T-helper 1 cell treated with Interleukin-12 subunit alpha and Interleukin-12 subunit beta and Interleukin-4 antibody, amounts not matched to agents 30 μg/mL and 1 μg/mL, for 36 hours (primary cell): ENCODE data around the gene D2HGDH.
A peak's percentile ranks its signal among the peaks of the same experiment; 100 is the strongest.
"Not testable (repeated sequence)": the region's sequence is repeated elsewhere in the genome, so short reads cannot be mapped to it uniquely, and the experiment has no call there.

Source experiments
- H3K27ac Mint-ChIP-seq: one replicate; pipeline ENCODE4 v1.8.0; 2021; ENCODE audit warnings: mild to moderate bottlenecking, mixed read lengths
- H3K27me3 Mint-ChIP-seq: one replicate; pipeline ENCODE4 v1.8.0; 2021; ENCODE audit warnings: low read depth, mixed read lengths
- H3K36me3 Mint-ChIP-seq: one replicate; pipeline ENCODE4 v1.8.0; 2021; ENCODE audit warnings: low read depth, mixed read lengths
- H3K4me1 Mint-ChIP-seq: one replicate; pipeline ENCODE4 v1.8.0; 2021; ENCODE audit warnings: low read depth, mixed read lengths
- H3K4me3 Mint-ChIP-seq: one replicate; pipeline ENCODE4 v1.8.0; 2021; ENCODE audit warnings: mild to moderate bottlenecking, moderate library complexity, mixed read lengths
- H3K9me3 Mint-ChIP-seq: one replicate; pipeline ENCODE4 v1.8.0; 2021; ENCODE audit warnings: mixed read lengths

Gene D2HGDH

GRCh38 chr2:241750076-241750840 lies 15.8 kb downstream of the D2HGDH start:
- no peaks in the 10 kb centered on the region for H3K27me3 Mint-ChIP-seq
- H3K27ac Mint-ChIP-seq: no peak overlapping the region
- H3K4me1 Mint-ChIP-seq: no peaks in the 10 kb centered on the region
- no peaks in the 10 kb centered on the region for H3K9me3 Mint-ChIP-seq
- H3K4me3 Mint-ChIP-seq: no peak overlapping the region
- H3K36me3 Mint-ChIP-seq: peaks cover 12% of the 10 kb centered on the region

DNA sequence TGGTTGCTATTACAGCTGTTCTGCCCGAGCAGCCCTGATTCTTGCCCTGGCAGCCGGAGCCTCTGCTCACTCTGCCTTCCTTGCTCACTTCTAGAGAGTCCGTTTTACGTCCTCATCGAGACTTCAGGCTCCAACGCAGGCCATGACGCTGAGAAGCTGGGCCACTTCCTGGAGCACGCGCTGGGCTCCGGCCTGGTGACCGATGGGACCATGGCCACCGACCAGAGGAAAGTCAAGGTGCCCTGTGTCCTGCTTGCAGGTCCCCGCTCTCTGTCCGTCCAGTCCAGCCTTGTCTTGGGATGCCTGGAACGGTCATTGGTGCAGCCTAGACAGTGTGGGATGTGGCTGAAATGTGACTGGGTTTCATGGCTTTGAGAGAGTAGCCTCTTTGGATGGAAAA lies 16.7 kb downstream of the D2HGDH start:
- H3K4me3 Mint-ChIP-seq: no peak overlapping the region
- H3K27ac Mint-ChIP-seq: no peak overlapping the region
- no peaks in the 10 kb centered on the region for H3K27me3 Mint-ChIP-seq
- no peaks in the 10 kb centered on the region for H3K4me1 Mint-ChIP-seq
- no peaks in the 10 kb centered on the region for H3K9me3 Mint-ChIP-seq
- peaks cover 3% of the 10 kb centered on the region for H3K36me3 Mint-ChIP-seq

DNA sequence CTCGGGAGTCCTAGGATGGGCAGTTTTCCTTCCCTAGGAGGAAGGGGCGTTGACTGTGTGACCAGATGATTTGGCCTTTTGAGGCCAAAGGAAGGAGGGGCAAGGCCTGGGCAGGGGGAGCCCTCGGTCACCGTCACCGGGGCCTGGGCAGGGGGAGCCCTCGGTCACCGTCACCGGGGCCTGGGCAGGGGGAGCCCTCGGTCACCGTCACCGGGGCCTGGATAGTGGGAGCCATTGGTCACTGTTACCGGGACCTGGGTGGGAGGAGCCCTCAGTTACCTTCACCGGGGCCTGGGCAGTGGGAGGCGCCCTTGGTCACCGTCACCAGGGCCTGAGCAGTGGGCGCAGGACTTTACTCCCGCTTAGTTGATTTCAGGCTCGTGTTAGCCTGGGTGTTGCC lies 17.3 kb downstream of the D2HGDH start:
- Mint-ChIP-seq H3K9me3 (no peaks in the 10 kb centered on the region), H3K4me1 (no peaks in the 10 kb centered on the region), H3K27me3 (no peaks in the 10 kb centered on the region), H3K27ac (no peak overlapping the region), H3K36me3 (peaks cover 3% of the 10 kb centered on the region), H3K4me3 (no peak overlapping the region)

DNA sequence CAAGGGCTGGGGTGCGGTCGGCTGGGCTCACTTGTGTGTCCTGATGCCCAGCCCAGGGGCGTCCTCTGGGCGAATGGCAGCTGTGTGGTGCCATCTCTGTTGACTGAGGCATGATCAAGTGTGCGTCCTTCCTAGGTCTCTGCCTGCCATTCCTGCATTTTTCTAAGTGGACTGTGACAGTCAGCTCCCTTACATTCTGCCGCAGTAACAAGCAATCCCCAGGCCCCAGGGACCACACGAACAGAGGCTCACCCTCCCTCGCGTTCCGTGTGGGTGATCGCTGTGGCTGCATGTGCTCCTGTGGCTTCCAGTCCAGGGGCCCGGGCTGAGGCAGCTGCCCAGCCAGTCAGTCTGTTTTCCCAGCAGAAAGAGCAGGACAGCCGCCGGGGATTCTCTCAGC lies 17.8 kb downstream of the D2HGDH start:
- no peaks in the 10 kb centered on the region for H3K4me1 Mint-ChIP-seq
- H3K36me3 Mint-ChIP-seq: no peaks in the 10 kb centered on the region
- no peaks in the 10 kb centered on the region for H3K27me3 Mint-ChIP-seq
- no peak overlapping the region for H3K27ac Mint-ChIP-seq
- H3K9me3 Mint-ChIP-seq: no peaks in the 10 kb centered on the region
- H3K4me3 Mint-ChIP-seq: no peak overlapping the region

- Mint-ChIP-seq H3K27me3 (no peaks in the 10 kb centered on the region), H3K4me3 (no peak overlapping the region), H3K4me1 (no peaks in the 10 kb centered on the region), H3K36me3 (no peaks in the 10 kb centered on the region), H3K9me3 (no peaks in the 10 kb centered on the region), H3K27ac (no peak overlapping the region)
These were observed 18.4 kb downstream of the D2HGDH start for GRCh38 chr2:241752689-241753276.

DNA sequence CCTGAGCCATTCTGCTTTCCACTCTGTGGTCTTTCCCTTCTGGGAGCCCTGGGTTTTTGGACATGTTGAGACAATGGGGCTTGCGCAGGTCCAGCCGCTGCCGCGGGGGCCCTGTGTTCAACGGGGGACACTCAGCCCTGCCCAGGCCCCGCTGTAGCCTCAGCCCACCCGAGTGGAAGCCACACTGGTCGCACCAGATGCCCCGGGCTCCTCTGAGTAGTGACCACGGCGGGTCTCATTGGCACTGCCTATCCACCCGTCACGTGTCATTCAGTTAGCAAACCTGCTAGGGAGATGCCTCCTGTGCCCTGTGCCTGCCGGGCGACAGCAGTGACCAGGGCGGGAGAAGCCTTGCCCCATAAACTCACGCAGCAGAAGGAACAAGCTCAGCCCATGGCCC lies 19.1 kb downstream of the D2HGDH start:
- Mint-ChIP-seq H3K27ac (no peak overlapping the region), H3K27me3 (no peaks in the 10 kb centered on the region)

DNA sequence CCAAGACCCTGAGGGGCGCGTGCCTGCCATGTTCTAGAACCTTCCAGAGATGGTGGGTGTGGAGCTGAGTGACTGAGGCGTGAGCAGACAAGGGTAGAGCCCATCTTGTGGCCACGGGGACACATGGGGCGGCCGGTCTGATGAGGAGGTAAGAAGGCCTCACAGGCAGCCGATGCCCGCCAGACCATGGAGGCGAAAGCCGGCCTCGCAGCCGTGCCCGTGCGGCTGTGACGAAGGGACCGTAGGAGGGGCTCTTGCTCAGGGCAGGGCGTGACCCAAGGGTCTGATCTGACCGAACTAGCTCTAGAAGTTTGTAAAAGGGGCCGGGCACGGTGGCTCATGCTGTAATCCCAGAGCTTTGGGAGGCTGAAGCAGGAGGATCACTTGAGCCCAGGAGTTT lies 19.6 kb downstream of the D2HGDH start:
- Mint-ChIP-seq H3K27ac (peak overlapping the region; percentile 62), H3K9me3 (no peaks in the 10 kb centered on the region), H3K36me3 (no peaks in the 10 kb centered on the region), H3K4me1 (no peaks in the 10 kb centered on the region), H3K27me3 (no peaks in the 10 kb centered on the region), H3K4me3 (no peak overlapping the region)

More for the DNA sequence above, 19.1 kb downstream of the D2HGDH start:
- Mint-ChIP-seq H3K4me1 (no peaks in the 10 kb centered on the region), H3K9me3 (no peaks in the 10 kb centered on the region), H3K36me3 (no peaks in the 10 kb centered on the region), H3K4me3 (no peak overlapping the region)

GRCh38 chr2:241755166-241755565 lies 20.7 kb downstream of the D2HGDH start:
- peaks cover 6% of the 10 kb centered on the region for H3K36me3 Mint-ChIP-seq
- no peak overlapping the region for H3K27ac Mint-ChIP-seq
- no peaks in the 10 kb centered on the region for H3K9me3 Mint-ChIP-seq
- H3K27me3 Mint-ChIP-seq: no peaks in the 10 kb centered on the region
- H3K4me3 Mint-ChIP-seq: no peak overlapping the region
- peaks cover 2% of the 10 kb centered on the region for H3K4me1 Mint-ChIP-seq

DNA sequence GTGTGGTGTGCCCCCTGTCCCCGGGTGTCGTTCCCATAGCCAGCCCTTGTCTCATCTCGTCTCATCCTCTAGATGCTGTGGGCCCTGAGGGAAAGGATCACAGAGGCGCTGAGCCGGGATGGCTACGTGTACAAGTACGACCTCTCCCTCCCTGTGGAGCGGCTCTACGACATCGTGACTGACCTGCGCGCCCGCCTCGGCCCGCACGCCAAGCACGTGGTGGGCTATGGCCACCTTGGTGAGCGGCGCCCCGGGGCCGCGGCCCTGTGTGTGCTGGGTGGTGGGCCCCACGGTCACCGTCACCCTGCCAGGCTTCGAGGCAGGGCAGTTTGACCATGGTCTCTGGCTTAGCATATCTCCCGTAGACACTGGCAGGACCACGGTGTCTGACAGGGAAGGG lies 21.3 kb downstream of the D2HGDH start:
- Mint-ChIP-seq H3K9me3 (peaks cover 2% of the 10 kb centered on the region), H3K36me3 (peaks cover 7% of the 10 kb centered on the region), H3K27me3 (no peaks in the 10 kb centered on the region), H3K27ac (no peak overlapping the region), H3K4me3 (no peak overlapping the region), H3K4me1 (peaks cover 2% of the 10 kb centered on the region)

GRCh38 chr2:241759067-241759807 lies 24.8 kb downstream of the D2HGDH start:
- Mint-ChIP-seq H3K9me3 (peaks cover 5% of the 10 kb centered on the region), H3K4me3 (no peak overlapping the region), H3K4me1 (peaks cover 13% of the 10 kb centered on the region), H3K27ac (peak overlapping the region; percentile 42), H3K27me3 (no peaks in the 10 kb centered on the region), H3K36me3 (peaks cover 14% of the 10 kb centered on the region)

GRCh38 chr2:241759893-241760292 lies 25.5 kb downstream of the D2HGDH start:
- not testable (repeated sequence) for H3K4me3 Mint-ChIP-seq, H3K9me3 Mint-ChIP-seq, H3K27ac Mint-ChIP-seq, H3K27me3 Mint-ChIP-seq
- Mint-ChIP-seq H3K4me1 (peaks cover 13% of the 10 kb centered on the region), H3K36me3 (peaks cover 14% of the 10 kb centered on the region)

DNA sequence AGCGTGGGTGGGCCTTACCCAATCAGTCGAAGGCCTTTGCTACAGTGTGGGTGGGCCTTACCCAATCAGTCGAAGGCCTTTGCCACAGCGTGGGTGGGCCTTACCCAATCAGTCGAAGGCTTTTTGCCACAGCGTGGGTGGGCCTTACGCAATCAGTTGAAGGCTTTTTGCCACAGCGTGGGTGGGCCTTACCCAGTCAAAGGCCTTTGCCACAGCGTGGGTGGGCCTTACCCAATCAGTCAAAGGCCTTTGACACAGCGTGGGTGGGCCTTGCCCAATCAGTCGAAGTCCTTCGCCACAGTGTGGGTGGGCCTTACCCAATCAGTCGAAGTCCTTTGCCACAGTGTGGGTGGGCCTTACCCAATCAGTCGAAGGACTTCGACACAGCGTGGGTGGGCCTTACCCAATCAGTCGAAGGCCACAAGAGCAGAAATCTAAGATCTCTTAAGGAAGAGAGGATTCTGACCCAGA lies 25.9 kb downstream of the D2HGDH start:
- Mint-ChIP-seq H3K27ac (no peak overlapping the region), H3K36me3 (peaks cover 14% of the 10 kb centered on the region), H3K9me3 (peaks cover 5% of the 10 kb centered on the region), H3K27me3 (no peaks in the 10 kb centered on the region), H3K4me3 (no peak overlapping the region), H3K4me1 (peaks cover 13% of the 10 kb centered on the region)

DNA sequence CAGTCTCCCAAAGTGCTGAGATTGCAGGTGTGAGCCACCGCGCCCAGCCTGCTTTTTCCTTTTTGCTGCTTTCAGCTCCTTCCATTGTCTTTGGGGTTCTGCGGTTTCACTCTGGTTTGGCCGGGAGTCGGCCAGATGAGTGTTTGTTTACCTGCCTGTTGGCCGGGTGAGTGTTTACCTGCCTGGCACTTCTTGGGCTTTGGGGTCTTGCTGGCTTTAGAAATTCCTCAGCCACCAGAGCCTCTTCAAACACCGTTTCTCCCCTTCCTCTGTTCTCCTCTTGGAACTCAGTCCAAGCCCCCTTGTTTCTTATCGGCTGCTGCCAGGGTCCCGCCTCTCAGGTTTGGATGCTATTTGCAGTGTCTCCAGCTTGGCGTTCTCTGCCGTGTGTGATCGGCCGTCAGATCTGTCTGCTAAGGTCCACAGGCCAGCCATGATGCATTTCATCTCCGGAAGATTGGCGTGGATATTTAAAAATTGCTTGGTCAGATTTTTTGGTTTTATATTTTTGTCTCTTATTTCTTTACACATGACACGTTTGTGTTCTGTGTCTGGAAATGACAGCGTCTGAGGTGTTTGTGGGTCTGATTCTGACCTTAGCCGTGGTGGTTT lies 28.0 kb downstream of the D2HGDH start:
- Mint-ChIP-seq H3K27me3 (no peaks in the 10 kb centered on the region), H3K9me3 (peaks cover 5% of the 10 kb centered on the region), H3K4me1 (peaks cover 13% of the 10 kb centered on the region), H3K27ac (peak overlapping the region; percentile 14), H3K4me3 (no peak overlapping the region), H3K36me3 (peaks cover 14% of the 10 kb centered on the region)

- peaks cover 5% of the 10 kb centered on the region for H3K9me3 Mint-ChIP-seq
- no peak overlapping the region for H3K4me3 Mint-ChIP-seq
- H3K27ac Mint-ChIP-seq: peak overlapping the region; percentile 14
- H3K36me3 Mint-ChIP-seq: peaks cover 14% of the 10 kb centered on the region
- no peaks in the 10 kb centered on the region for H3K27me3 Mint-ChIP-seq
- peaks cover 13% of the 10 kb centered on the region for H3K4me1 Mint-ChIP-seq
These were observed 28.5 kb downstream of the D2HGDH start for GRCh38 chr2:241762933-241763369.
